WTC11 (cell line): ENCODE measurements around the gene C19orf25.

Experiments
- CTCF ChIP-seq: fragments of 200-600 bp; IDR thresholded peaks from 2 replicates; pipeline ENCODE4 v1.8.0; 2022; ENCODE audit warnings: antibody characterized with exemption
- FOXP4 ChIP-seq: sonication (generic); formaldehyde crosslinking; IDR thresholded peaks from 2 replicates; pipeline ENCODE4 v1.8.0; 2022; ENCODE audit warnings: mild to moderate bottlenecking, missing genetic modification reagents
- GABPB1 ChIP-seq: sonication (generic); formaldehyde crosslinking; IDR thresholded peaks from 2 replicates; pipeline ENCODE4 v1.8.1; 2023; ENCODE audit warnings: mild to moderate bottlenecking, missing genetic modification reagents
- JUN ChIP-seq: sonication (generic); formaldehyde crosslinking; IDR thresholded peaks from 2 replicates; pipeline ENCODE4 v1.8.0; 2023; ENCODE audit warnings: mild to moderate bottlenecking, missing genetic modification reagents
- MAX ChIP-seq: sonication (generic); formaldehyde crosslinking; IDR thresholded peaks from 2 replicates; pipeline ENCODE4 v1.8.0; 2022; ENCODE audit warnings: mild to moderate bottlenecking, missing genetic modification reagents
- NFYB ChIP-seq: sonication (generic); formaldehyde crosslinking; conservative IDR thresholded peaks from 2 replicates; pipeline ENCODE4 v1.8.0; 2022; ENCODE audit warnings: low read depth, missing genetic modification reagents
- RELA ChIP-seq: sonication (generic); formaldehyde crosslinking; IDR thresholded peaks from 2 replicates; pipeline ENCODE4 v1.8.1; 2022; ENCODE audit warnings: missing genetic modification reagents, mild to moderate bottlenecking, borderline replicate concordance
- USF1 ChIP-seq: sonication (generic); formaldehyde crosslinking; IDR thresholded peaks from 2 replicates; pipeline ENCODE4 v1.8.0; 2022; ENCODE audit warnings: mild to moderate bottlenecking, missing genetic modification reagents
- ZNF121 ChIP-seq: sonication (generic); formaldehyde crosslinking; IDR thresholded peaks from 2 replicates; pipeline ENCODE4 v1.8.0; 2023; ENCODE audit warnings: missing genetic modification reagents

- TF ChIP-seq FOXP4 (CRISPR knock-in tag) (no peak), ZNF121 (no peak), CTCF (no peak), MAX (CRISPR knock-in tag) (no peak), RELA (no peak), GABPB1 (CRISPR knock-in tag) (no peak), NFYB (CRISPR knock-in tag) (no peak), JUN (CRISPR knock-in tag) (no peak), USF1 (no peak)
Measured at GRCh38 chr19:1475751-1476437, 3.1 kb downstream of the C19orf25 start.
